Trophoblast cell (in vitro differentiated cells and primary cell): Measurements from ENCODE around the gene BANF2.

Experiments
- DNase-seq, 2 donors: peaks; one replicate each; pipeline ENCODE4 v3.0.0-alpha.2; 2016
- H2AFZ ChIP-seq: 2 replicates; pipeline ENCODE4 v1.6.1; 2013; ENCODE audit warnings: low read length, moderate library complexity, mild to moderate bottlenecking; ENCODE audit not compliant: insufficient read depth, poor library complexity
- H2AK5ac ChIP-seq: 2 replicates; pipeline ENCODE4 v1.6.1; 2013; ENCODE audit warnings: mild to moderate bottlenecking, low read length
- H2BK120ac ChIP-seq: 2 replicates; pipeline ENCODE4 v1.6.1; 2013; ENCODE audit warnings: low read length, mild to moderate bottlenecking, moderate library complexity; ENCODE audit not compliant: insufficient read depth, poor library complexity
- H2BK12ac ChIP-seq: 2 replicates; pipeline ENCODE4 v1.6.1; 2013; ENCODE audit warnings: mild to moderate bottlenecking, low read length, moderate library complexity
- H2BK5ac ChIP-seq: 2 replicates; pipeline ENCODE4 v1.6.1; 2013; ENCODE audit warnings: low read length, low read depth, moderate library complexity, mild to moderate bottlenecking; ENCODE audit not compliant: poor library complexity
- H3K14ac ChIP-seq: 2 replicates; pipeline ENCODE4 v1.6.1; 2013; ENCODE audit warnings: mild to moderate bottlenecking, low read length
- H3K18ac ChIP-seq: 2 replicates; pipeline ENCODE4 v1.6.1; 2013; ENCODE audit warnings: mild to moderate bottlenecking, low read length
- H3K23ac ChIP-seq: 2 replicates; pipeline ENCODE4 v1.6.1; 2013; ENCODE audit warnings: low read length
- H3K27ac ChIP-seq: 2 replicates; pipeline ENCODE4 v1.5.1; 2013; ENCODE audit warnings: low read depth, mild to moderate bottlenecking, inconsistent platforms, low read length, moderate library complexity
- H3K27me3 ChIP-seq: 2 replicates; pipeline ENCODE4 v1.6.1; 2013; ENCODE audit warnings: inconsistent platforms, mild to moderate bottlenecking, low read length, moderate library complexity; ENCODE audit not compliant: insufficient read depth
- H3K36me3 ChIP-seq, 2 experiments: 1 replicate in 1 of 2; 2 replicates in 1 of 2; pipeline ENCODE4 v1.6.1; 2013; ENCODE audit warnings: low read length in 2 of 2, mild to moderate bottlenecking in 2 of 2, moderate library complexity in 1 of 2; ENCODE audit not compliant: insufficient read depth in 2 of 2, control insufficient read depth in 1 of 2
- H3K4ac ChIP-seq: 2 replicates; pipeline ENCODE4 v1.6.1; 2013; ENCODE audit warnings: low read depth, mild to moderate bottlenecking, low read length, moderate library complexity
- H3K4me1 ChIP-seq, 2 experiments: 1 replicate in 1 of 2; 2 replicates in 1 of 2; pipeline ENCODE4 v1.6.1; 2013; ENCODE audit warnings: low read length in 2 of 2, mild to moderate bottlenecking in 2 of 2, moderate library complexity in 1 of 2; ENCODE audit not compliant: insufficient read depth in 2 of 2, control insufficient read depth in 1 of 2
- H3K4me2 ChIP-seq: 2 replicates; pipeline ENCODE4 v1.6.1; 2013; ENCODE audit warnings: inconsistent platforms, mild to moderate bottlenecking, low read length, moderate library complexity
- H3K4me3 ChIP-seq: 2 replicates; pipeline ENCODE4 v1.5.1; 2013; ENCODE audit warnings: mild to moderate bottlenecking, low read depth, low read length, inconsistent platforms
- H3K79me1 ChIP-seq: one replicate; pipeline ENCODE4 v1.6.1; 2013; ENCODE audit warnings: low read length
- H3K79me2 ChIP-seq: 2 replicates; pipeline ENCODE4 v1.6.1; 2013; ENCODE audit warnings: low read length, mild to moderate bottlenecking; ENCODE audit not compliant: control insufficient read depth, insufficient read depth, poor library complexity
- H3K9ac ChIP-seq: 2 replicates; pipeline ENCODE4 v1.6.1; 2013; ENCODE audit warnings: mild to moderate bottlenecking, low read length
- H3K9me3 ChIP-seq: 2 replicates; pipeline ENCODE4 v1.6.1; 2013; ENCODE audit warnings: low read depth, mild to moderate bottlenecking, control low read depth, inconsistent platforms, low read length; ENCODE audit not compliant: insufficient read depth
- H4K12ac ChIP-seq: 2 replicates; pipeline ENCODE4 v1.6.1; 2013; ENCODE audit warnings: low read depth, mild to moderate bottlenecking, low read length, moderate library complexity
- H4K8ac ChIP-seq: 2 replicates; pipeline ENCODE4 v1.6.1; 2013; ENCODE audit warnings: low read depth, mild to moderate bottlenecking, low read length, moderate library complexity
- H4K91ac ChIP-seq: one replicate; pipeline ENCODE4 v1.6.1; 2013; ENCODE audit warnings: low read depth, mild to moderate bottlenecking, low read length, moderate library complexity
- whole genome bisulfite sequencing: extraction: QIAGEN DNeasy Blood & Tissue Kit; methylation state at CpG from one replicate; pipeline ENCODE4 v1.1.7; 2013; ENCODE audit warnings: missing lambda C conversion rate; ENCODE audit not compliant: insufficient read length, insufficient coverage; ENCODE audit errors: extremely low coverage; 5-methylcytosine and 5-hydroxymethylcytosine counted together

Gene BANF2

GRCh38 chr20:17758512-17758911 lies 58.7 kb downstream of the BANF2 start:
- no peak overlapping the region for H2AK5ac ChIP-seq
- no peak overlapping the region for H4K12ac ChIP-seq
- no peaks in the 10 kb centered on the region for H3K36me3 ChIP-seq
- no peaks in the 10 kb centered on the region for H3K9me3 ChIP-seq
- no peak overlapping the region for H4K91ac ChIP-seq
- peak overlapping the region; percentile 4 for H2BK5ac ChIP-seq
- no peak overlapping the region for H3K4ac ChIP-seq
- H3K9ac ChIP-seq, result no peak overlapping the region
- no peak for DNase-seq
- H3K18ac ChIP-seq, result no peak overlapping the region
- no peak overlapping the region for H2BK120ac ChIP-seq
- WGBS, result no CpG with 5 or more reads among the region's 1 CpG
- H3K4me3 ChIP-seq, result no peak overlapping the region
- H3K79me1 ChIP-seq, result peaks cover 14% of the 10 kb centered on the region
- H2BK12ac ChIP-seq, result peak overlapping the region; percentile 19
- H4K8ac ChIP-seq, result no peak overlapping the region
- H3K27ac ChIP-seq, result no peak overlapping the region
- H3K27me3 ChIP-seq, result no peaks in the 10 kb centered on the region
- no peak overlapping the region for H2AFZ ChIP-seq
- H3K4me2 ChIP-seq, result no peak overlapping the region
- no peak overlapping the region for H3K23ac ChIP-seq
- H3K79me2 ChIP-seq, result peaks cover 2% of the 10 kb centered on the region
- no peak overlapping the region for H3K14ac ChIP-seq
- peaks cover 9 to 16% of the 10 kb centered on the region in 2 experiments for H3K4me1 ChIP-seq

- Histone ChIP-seq H2AK5ac (no peak overlapping the region), H3K4me3 (no peak overlapping the region), H4K8ac (no peak overlapping the region), H3K4ac (no peak overlapping the region), H3K18ac (no peak overlapping the region), H3K4me1 (peaks cover 13 to 20% of the 10 kb centered on the region in 2 experiments), H3K4me2 (no peak overlapping the region), H3K36me3 (no peaks in the 10 kb centered on the region), H2AFZ (no peak overlapping the region), H3K27ac (no peak overlapping the region), H3K14ac (no peak overlapping the region), H2BK120ac (no peak overlapping the region), H3K9me3 (no peaks in the 10 kb centered on the region), H3K9ac (no peak overlapping the region), H4K12ac (no peak overlapping the region), H2BK5ac (no peak overlapping the region), H3K23ac (no peak overlapping the region), H3K27me3 (no peaks in the 10 kb centered on the region), H2BK12ac (no peak overlapping the region), H3K79me2 (peaks cover 2% of the 10 kb centered on the region), H3K79me1 (peaks cover 17% of the 10 kb centered on the region), H4K91ac (no peak overlapping the region)
- DNase-seq, result no peak
- no CpG with 5 or more reads among the region's 1 CpG for WGBS
Observed at GRCh38 chr20:17759449-17759848, 59.7 kb downstream of the BANF2 start.

- Histone ChIP-seq H3K18ac (no peak overlapping the region), H4K91ac (peak overlapping the region; percentile 7), H2BK5ac (no peak overlapping the region), H3K27me3 (no peaks in the 10 kb centered on the region), H3K79me1 (peaks cover 24% of the 10 kb centered on the region), H3K23ac (no peak overlapping the region), H3K4me3 (no peak overlapping the region), H3K9me3 (peaks cover 2% of the 10 kb centered on the region), H2AK5ac (peak overlapping the region; percentile 18), H2AFZ (no peak overlapping the region), H4K12ac (no peak overlapping the region), H2BK120ac (no peak overlapping the region), H3K27ac (no peak overlapping the region), H3K4me1 (peaks cover 21 to 29% of the 10 kb centered on the region in 2 experiments), H4K8ac (peak overlapping the region; percentile 6), H3K9ac (no peak overlapping the region), H3K79me2 (peaks cover 2% of the 10 kb centered on the region), H3K36me3 (no peaks in the 10 kb centered on the region), H3K4ac (no peak overlapping the region), H2BK12ac (no peak overlapping the region), H3K4me2 (no peak overlapping the region), H3K14ac (no peak overlapping the region)
- no peak for DNase-seq
- no CpG with 5 or more reads among the region's 3 CpGs for WGBS
Observed at GRCh38 chr20:17761604-17762003, 61.8 kb downstream of the BANF2 start.

- peak overlapping the region; percentile 90 for H2BK5ac ChIP-seq
- DNase-seq, result no peak
- H3K79me1 ChIP-seq, result peaks cover 24% of the 10 kb centered on the region
- WGBS, result no CpG with 5 or more reads among the region's 7 CpGs
- H3K9ac ChIP-seq, result no peak overlapping the region
- peak overlapping the region; percentile 93 for H2BK12ac ChIP-seq
- H4K8ac ChIP-seq, result peak overlapping the region; percentile 82
- peaks cover 2% of the 10 kb centered on the region for H3K9me3 ChIP-seq
- H4K91ac ChIP-seq, result peak overlapping the region; percentile 97
- H3K27me3 ChIP-seq, result no peaks in the 10 kb centered on the region
- no peaks in the 10 kb centered on the region for H3K36me3 ChIP-seq
- H3K4me2 ChIP-seq, result no peak overlapping the region
- peaks cover 21 to 29% of the 10 kb centered on the region in 2 experiments for H3K4me1 ChIP-seq
- peak overlapping the region; percentile 98 for H2BK120ac ChIP-seq
- no peak overlapping the region for H3K23ac ChIP-seq
- peak overlapping the region; percentile 67 for H2AK5ac ChIP-seq
- H4K12ac ChIP-seq, result peak overlapping the region; percentile 76
- H3K4me3 ChIP-seq, result no peak overlapping the region
- peak overlapping the region; percentile 91 for H3K4ac ChIP-seq
- H2AFZ ChIP-seq, result no peak overlapping the region
- peak overlapping the region; percentile 72 for H3K18ac ChIP-seq
- peak overlapping the region; percentile 95 for H3K14ac ChIP-seq
- peaks cover 2% of the 10 kb centered on the region for H3K79me2 ChIP-seq
- H3K27ac ChIP-seq, result peak overlapping the region; percentile 84
Observed at GRCh38 chr20:17762243-17762872, 62.6 kb downstream of the BANF2 start.
